Naive thymus-derived CD4-positive, alpha-beta T cell (primary cell): ENCODE measurements around the gene AXIN1. TPM values are rescaled to one million over a fixed set of nuclear protein-coding genes. Genes with fewer than 3 reads are reported as not detected.
A peak's percentile ranks its signal among the peaks of the same experiment; 100 is the strongest.

Experiments
- ATAC-seq: fragments of 150-1000 bp; cut with Tn5 transposase; 2 replicates; pipeline ENCODE4 v1.10.0; 2021; ENCODE audit warnings: mild to moderate bottlenecking, moderate library complexity
- CTCF ChIA-PET: fragments of 350-600 bp; sonication (Branson Sonifier 250); formaldehyde crosslinking; loops from one replicate; lab custom pipeline; 2021; ENCODE audit warnings: antibody characterized with exemption; lab: Charles Lee
- POLR2A ChIA-PET: fragments of 350-600 bp; sonication (Branson Sonifier 250); formaldehyde crosslinking; loops from one replicate; lab custom pipeline; 2021; ENCODE audit warnings: antibody characterized with exemption, inconsistent platforms; lab: Charles Lee
- DNase-seq, 9 donors: peaks; one replicate each; pipeline versions ENCODE4 v3.0.0 to v3.0.0-alpha.2; 2020 to 2022; ENCODE audit warnings: mixed read lengths in 1 of 9
- H3K27ac ChIP-seq: one replicate; pipeline ENCODE4 v1.7.0; 2013; ENCODE audit warnings: mild to moderate bottlenecking, low read depth, low read length, moderate library complexity
- H3K27me3 ChIP-seq, 2 donors: one replicate each; pipeline ENCODE4 v1.7.0; 2013; ENCODE audit warnings: low read length in 2 of 2, mild to moderate bottlenecking in 2 of 2, moderate library complexity in 2 of 2; ENCODE audit not compliant: control insufficient read depth in 2 of 2, insufficient read depth in 2 of 2
- H3K36me3 ChIP-seq, 3 experiments: 1 replicate in 2 of 3; 2 replicates in 1 of 3; pipeline ENCODE4 v1.7.0; 2013; ENCODE audit warnings: low read length in 3 of 3, mild to moderate bottlenecking in 3 of 3, moderate library complexity in 1 of 3; ENCODE audit not compliant: insufficient read depth in 3 of 3, control insufficient read depth in 2 of 3
- H3K4me1 ChIP-seq, 2 donors: one replicate each; pipeline ENCODE4 v1.7.0; 2013; ENCODE audit warnings: low read length in 2 of 2, mild to moderate bottlenecking in 2 of 2, moderate library complexity in 1 of 2; ENCODE audit not compliant: control insufficient read depth in 2 of 2, insufficient read depth in 2 of 2
- H3K4me3 ChIP-seq: 2 replicates; pipeline ENCODE4 v1.7.0; 2013; ENCODE audit warnings: mild to moderate bottlenecking, low read length
- H3K9me3 ChIP-seq, 3 experiments: 1 replicate in 2 of 3; 2 replicates in 1 of 3; pipeline ENCODE4 v1.7.0; 2013; ENCODE audit warnings: low read length in 3 of 3; ENCODE audit not compliant: control insufficient read depth in 2 of 3
- H3K27ac Mint-ChIP-seq, 9 donors: one replicate each; pipeline ENCODE4 v1.8.0; 2020 to 2022; ENCODE audit warnings: mixed read lengths in 9 of 9, mild to moderate bottlenecking in 8 of 9, moderate library complexity in 5 of 9, inconsistent platforms in 2 of 9
- H3K27me3 Mint-ChIP-seq, 5 donors: one replicate each; pipeline ENCODE4 v1.8.0; 2021 to 2022; ENCODE audit warnings: mixed read lengths in 5 of 5, mild to moderate bottlenecking in 1 of 5
- H3K36me3 Mint-ChIP-seq, 5 donors: one replicate each; pipeline ENCODE4 v1.8.0; 2020 to 2022; ENCODE audit warnings: mixed read lengths in 5 of 5, mild to moderate bottlenecking in 3 of 5, inconsistent platforms in 1 of 5
- H3K4me1 Mint-ChIP-seq, 7 donors: one replicate each; pipeline ENCODE4 v1.8.0; 2020 to 2022; ENCODE audit warnings: mixed read lengths in 7 of 7, mild to moderate bottlenecking in 3 of 7, inconsistent platforms in 1 of 7
- H3K4me3 Mint-ChIP-seq, 10 donors: one replicate each; pipeline ENCODE4 v1.8.0; 2020 to 2022; ENCODE audit warnings: mild to moderate bottlenecking in 10 of 10, mixed read lengths in 10 of 10, moderate library complexity in 6 of 10, inconsistent platforms in 2 of 10
- H3K9me3 Mint-ChIP-seq, 11 donors: one replicate each; pipeline ENCODE4 v1.8.0; 2020 to 2022; ENCODE audit warnings: mixed read lengths in 11 of 11, mild to moderate bottlenecking in 4 of 11, inconsistent platforms in 1 of 11, moderate library complexity in 1 of 11
- intact Hi-C, 2 donors: fragments of 100-400 bp; cut with micrococcal nuclease; formaldehyde crosslinking; loops; one replicate each; pipeline ENCODE4 v1.15.1; 2023
- polyA plus RNA-seq, 2 donors: library from polyadenylated mRNA; unstranded; fragments of 300-500 nt; fragmentation: Illumina TruSeq; gene quantifications; one replicate each; pipeline ENCODE4 v1.2.3, GENCODE V29; 2021
- total RNA-seq, 6 experiments: library from RNA in 5 of 6; stranded (reverse) in 5 of 6; gene quantifications; 1 replicate in 5 of 6; 2 replicates in 1 of 6; pipeline ENCODE4 v1.2.3 and lab custom pipeline; 2021 to 2026

Gene AXIN1
- total and polyA plus RNA-seq, 7 experiments from 2014 or later, result 1.2 to 45.9 (median 36.2) TPM

GRCh38 chr16:325375-326145, 27.0 kb downstream of the AXIN1 start:
- Mint-ChIP-seq H3K4me3 (peak overlapping the region; percentile 73 to 90 (median 86)), H3K27me3 (peaks cover 0 to 2% (median 0%) of the 10 kb centered on the region in 5 donors)

GRCh38 chr16:324451-325334, 27.8 kb downstream of the AXIN1 start:
- Histone ChIP-seq H3K9me3 (no peaks in the 10 kb centered on the region), H3K36me3 (peaks cover 0 to under 1% (median 0%) of the 10 kb centered on the region in 3 experiments), H3K4me1 (peaks cover 50 to 51% of the 10 kb centered on the region in 2 donors), H3K27me3 (no peaks in the 10 kb centered on the region), H3K27ac (peak overlapping the region; percentile 92), H3K4me3 (peak overlapping the region; percentile 71)
- peaks cover 0 to 7% (median 5%) of the 10 kb centered on the region in 5 donors for H3K36me3 Mint-ChIP-seq
- peaks cover 0 to 5% (median 0%) of the 10 kb centered on the region in 11 donors for H3K9me3 Mint-ChIP-seq
- CTCF ChIA-PET, result interaction anchor here (1.0 to 1.3 kb wide), 2 partner anchors 17 to 89 kb away, joined by 3 to 6 read pairs; partner anchors contain the start of gene FAM234A
- intact Hi-C loops, result loop anchor here (1.0 kb wide), 3 partner anchors 27 to 89 kb away; partner anchors contain the start of gene AXIN1 (in 1 of the 2)
- DNase-seq (peak; percentile 68 to 94 (median 91)), ATAC-seq (peak; percentile 88)
- H3K4me1 Mint-ChIP-seq, result peaks cover 26 to 74% (median 53%) of the 10 kb centered on the region in 7 donors
- H3K27ac Mint-ChIP-seq, result peak overlapping the region; percentile 66 to 99 (median 96)
- POLR2A ChIA-PET, result interaction anchor here (0.6 to 2.3 kb wide), 9 partner anchors 11 to 92 kb away, joined by 3 to 11 read pairs (median 3); partner anchors contain the start of gene AXIN1
- H3K27me3 Mint-ChIP-seq, result no peaks in the 10 kb centered on the region
- peak overlapping the region; percentile 73 to 90 (median 86) for H3K4me3 Mint-ChIP-seq

More at GRCh38 chr16:325375-326145, 27.0 kb downstream of the AXIN1 start:
- H3K9me3 Mint-ChIP-seq, result peaks cover 0 to 5% (median 0%) of the 10 kb centered on the region in 11 donors
- H3K4me1 Mint-ChIP-seq, result peaks cover 25 to 73% (median 52%) of the 10 kb centered on the region in 7 donors
- no peak for DNase-seq
- peak overlapping the region; percentile 66 to 99 (median 96) for H3K27ac Mint-ChIP-seq
- ChIA-PET POLR2A (interaction anchor here (0.6 to 2.3 kb wide), 10 partner anchors 11 to 97 kb away, joined by 3 to 11 read pairs (median 3); partner anchors contain the start of gene AXIN1), CTCF (interaction anchor here (1.3 kb wide), 1 partner anchor 90 kb away, joined by 6 read pairs; the partner anchor contains the start of gene FAM234A)
- no peak for ATAC-seq
- Histone ChIP-seq H3K4me1 (peaks cover 49 to 51% of the 10 kb centered on the region in 2 donors), H3K27me3 (no peaks in the 10 kb centered on the region), H3K27ac (peak overlapping the region; percentile 92), H3K9me3 (no peaks in the 10 kb centered on the region), H3K4me3 (peak overlapping the region; percentile 71), H3K36me3 (peaks cover 0 to 4% (median 3%) of the 10 kb centered on the region in 3 experiments)
- intact Hi-C loops, result loop anchor here in 1 of 2 donors (1.0 kb wide), 1 partner anchor 90 kb away; no protein-coding TSS in a partner anchor
- peaks cover 0 to 7% (median 3%) of the 10 kb centered on the region in 5 donors for H3K36me3 Mint-ChIP-seq

GRCh38 chr16:324201-324450, 28.4 kb downstream of the AXIN1 start:
- Histone ChIP-seq H3K4me1 (peaks cover 51 to 56% of the 10 kb centered on the region in 2 donors), H3K4me3 (peak overlapping the region; percentile 71)

GRCh38 chr16:322476-323143, 29.9 kb downstream of the AXIN1 start:
- H3K9me3 ChIP-seq, result no peaks in the 10 kb centered on the region
- Mint-ChIP-seq H3K4me3 (peak overlapping the region in 6 of 10 donors; percentile 16 to 85 (median 53)), H3K27me3 (no peaks in the 10 kb centered on the region), H3K36me3 (peaks cover 0 to 19% (median 8%) of the 10 kb centered on the region in 5 donors), H3K27ac (peak overlapping the region in 8 of 9 donors; percentile 87 to 99 (median 94)), H3K4me1 (peaks cover 41 to 91% (median 71%) of the 10 kb centered on the region in 7 donors), H3K9me3 (peaks cover 0 to 5% (median 0%) of the 10 kb centered on the region in 11 donors)
- ATAC-seq (no peak), DNase-seq (no peak)
- peaks cover 37 to 55% of the 10 kb centered on the region in 2 donors for H3K4me1 ChIP-seq
- no peaks in the 10 kb centered on the region for H3K27me3 ChIP-seq
- H3K36me3 ChIP-seq, result peaks cover 0 to 21% (median 12%) of the 10 kb centered on the region in 3 experiments
- H3K4me3 ChIP-seq, result no peak overlapping the region
- ChIA-PET POLR2A (interaction anchor here (0.9 kb wide), 1 partner anchor 94 kb away, joined by 3 read pairs; the partner anchor contains the start of gene LUC7L), CTCF (interaction anchor here (1.2 kb wide), 1 partner anchor 40 kb away, joined by 6 read pairs; no protein-coding TSS in a partner anchor)
- H3K27ac ChIP-seq, result peak overlapping the region; percentile 48
- intact Hi-C loops, result no loop called here

More at GRCh38 chr16:324201-324450, 28.4 kb downstream of the AXIN1 start:
- Mint-ChIP-seq H3K9me3 (peaks cover 0 to 5% (median 0%) of the 10 kb centered on the region in 11 donors), H3K4me1 (peaks cover 31 to 79% (median 59%) of the 10 kb centered on the region in 7 donors), H3K36me3 (peaks cover 0 to 11% (median 7%) of the 10 kb centered on the region in 5 donors), H3K27me3 (no peaks in the 10 kb centered on the region), H3K27ac (peak overlapping the region in 8 of 9 donors; percentile 87 to 99 (median 97)), H3K4me3 (peak overlapping the region; percentile 73 to 90 (median 86))
- peaks cover 0 to 6% (median 4%) of the 10 kb centered on the region in 3 experiments for H3K36me3 ChIP-seq
- H3K9me3 ChIP-seq, result no peaks in the 10 kb centered on the region
- ChIA-PET POLR2A (interaction anchor here (1.2 to 2.3 kb wide), 4 partner anchors 20 to 30 kb away, joined by 3 to 11 read pairs (median 8); partner anchors contain the start of gene AXIN1), CTCF (interaction anchor here (1.0 kb wide), 1 partner anchor 18 kb away, joined by 3 read pairs; no protein-coding TSS in a partner anchor)
- intact Hi-C loops, result loop anchor here (1.0 kb wide), 2 partner anchors 27 to 28 kb away; partner anchors contain the start of gene AXIN1 (in 1 of the 2)
- no peaks in the 10 kb centered on the region for H3K27me3 ChIP-seq
- H3K27ac ChIP-seq, result peak overlapping the region; percentile 92
- DNase-seq, result no peak
- no peak for ATAC-seq

GRCh38 chr16:321532-321931, 31.0 kb downstream of the AXIN1 start:
- no peak overlapping the region for H3K4me3 ChIP-seq
- ChIA-PET CTCF (interaction anchor here (0.6 kb wide), 1 partner anchor 17 kb away, joined by 4 read pairs; no protein-coding TSS in a partner anchor), POLR2A (interaction anchor here (0.6 to 0.9 kb wide), 3 partner anchors 61 to 121 kb away, joined by 3 to 5 read pairs (median 3); partner anchors contain the start of gene LUC7L)
- no peaks in the 10 kb centered on the region for H3K27me3 ChIP-seq
- H3K36me3 ChIP-seq, result peaks cover 0 to 27% (median 12%) of the 10 kb centered on the region in 3 experiments
- peaks cover 34 to 48% of the 10 kb centered on the region in 2 donors for H3K4me1 ChIP-seq
- Mint-ChIP-seq H3K9me3 (peaks cover 0 to 5% (median 0%) of the 10 kb centered on the region in 11 donors), H3K27me3 (no peaks in the 10 kb centered on the region), H3K27ac (peak overlapping the region in 7 of 9 donors; percentile 87 to 99 (median 94)), H3K36me3 (peaks cover 0 to 21% (median 8%) of the 10 kb centered on the region in 5 donors), H3K4me1 (peaks cover 43 to 89% (median 68%) of the 10 kb centered on the region in 7 donors), H3K4me3 (peak overlapping the region in 3 of 10 donors; percentile 23 to 83 (median 42))
- intact Hi-C loops, result no loop called here
- ATAC-seq (no peak), DNase-seq (no peak)
- no peaks in the 10 kb centered on the region for H3K9me3 ChIP-seq
- peak overlapping the region; percentile 48 for H3K27ac ChIP-seq
